ENCODE results near the gene KDM7A. TPM values are rescaled to one million over a fixed set of nuclear protein-coding genes. Genes with fewer than 3 reads are reported as not detected.

Gene KDM7A
- total RNA-seq, 1 experiment from 2014 or later: 11.7 TPM

- POLR2A ChIA-PET (ENCODE audit: low non-redundant PET): no interaction called here
- no TSS peak for BruUV-seq (replicated peaks)
- no peak overlapping the region for H3K27ac ChIP-seq (ENCODE audit: low read depth, low read length, poor library complexity, severe bottlenecking)
- no peaks in the 10 kb centered on the region for H3K4me1 ChIP-seq (ENCODE audit: insufficient read depth, low read length, poor library complexity, severe bottlenecking)
- H3K4me3 ChIP-seq (ENCODE audit: low read depth, low read length, poor library complexity, severe bottlenecking): no peak overlapping the region
- no peak for DNase-seq (ENCODE audit: low spot score)
- TF ChIP-seq EZH2 (IDR thresholded peaks at IDR 0.05; ENCODE audit: borderline replicate concordance, low read depth, low read length, poor library complexity, severe bottlenecking): no peak
- TF ChIP-seq, protein P1, sequence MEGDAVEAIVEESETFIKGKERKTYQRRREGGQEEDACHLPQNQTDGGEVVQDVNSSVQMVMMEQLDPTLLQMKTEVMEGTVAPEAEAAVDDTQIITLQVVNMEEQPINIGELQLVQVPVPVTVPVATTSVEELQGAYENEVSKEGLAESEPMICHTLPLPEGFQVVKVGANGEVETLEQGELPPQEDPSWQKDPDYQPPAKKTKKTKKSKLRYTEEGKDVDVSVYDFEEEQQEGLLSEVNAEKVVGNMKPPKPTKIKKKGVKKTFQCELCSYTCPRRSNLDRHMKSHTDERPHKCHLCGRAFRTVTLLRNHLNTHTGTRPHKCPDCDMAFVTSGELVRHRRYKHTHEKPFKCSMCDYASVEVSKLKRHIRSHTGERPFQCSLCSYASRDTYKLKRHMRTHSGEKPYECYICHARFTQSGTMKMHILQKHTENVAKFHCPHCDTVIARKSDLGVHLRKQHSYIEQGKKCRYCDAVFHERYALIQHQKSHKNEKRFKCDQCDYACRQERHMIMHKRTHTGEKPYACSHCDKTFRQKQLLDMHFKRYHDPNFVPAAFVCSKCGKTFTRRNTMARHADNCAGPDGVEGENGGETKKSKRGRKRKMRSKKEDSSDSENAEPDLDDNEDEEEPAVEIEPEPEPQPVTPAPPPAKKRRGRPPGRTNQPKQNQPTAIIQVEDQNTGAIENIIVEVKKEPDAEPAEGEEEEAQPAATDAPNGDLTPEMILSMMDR (conservative IDR thresholded peaks at IDR 0.05; ENCODE audit: low read depth, low read length): no peak
- no peaks in the 10 kb centered on the region for H3K9me3 ChIP-seq (ENCODE audit: low read depth, low read length, poor library complexity, severe bottlenecking)
- H3K36me3 ChIP-seq (ENCODE audit: insufficient read depth, low read length, poor library complexity, severe bottlenecking): no peaks in the 10 kb centered on the region
- CTCF ChIA-PET: interaction anchor here (0.5 kb wide), 1 partner anchor 82 kb away, joined by 6 read pairs; no protein-coding TSS in a partner anchor
- H3K27me3 ChIP-seq (replicated peaks; ENCODE audit: insufficient read depth, low read depth, low read length, poor library complexity): no peaks in the 10 kb centered on the region
- intact Hi-C loops (cut with micrococcal nuclease; ENCODE audit: unreplicated experiment): no loop called here
Measured at GRCh38 chr7:140048989-140049338, 127.8 kb downstream of the KDM7A start.

DNA sequence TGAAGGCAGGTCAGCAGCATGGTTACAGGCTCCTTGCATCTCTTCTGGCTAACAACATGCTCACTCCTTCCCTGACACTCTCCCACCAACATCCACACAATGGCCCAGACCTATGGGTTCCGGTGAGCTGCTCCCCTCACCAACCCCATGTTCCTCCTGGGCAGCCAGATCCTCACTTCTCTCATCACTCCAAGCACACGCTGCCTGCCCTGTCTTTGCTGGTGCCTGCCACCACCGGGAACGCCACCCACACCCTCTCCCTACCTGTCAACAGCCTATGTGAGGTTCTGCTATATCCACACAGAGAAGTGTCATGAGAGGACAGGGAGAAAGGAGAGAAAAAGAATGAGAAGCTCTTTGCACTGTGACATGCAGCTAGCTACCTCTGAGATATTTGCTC is 128.6 kb downstream of the KDM7A start:
- Histone ChIP-seq H3K27me3 (replicated peaks; ENCODE audit: insufficient read depth, low read depth, low read length, poor library complexity) (no peaks in the 10 kb centered on the region), H3K27ac (ENCODE audit: low read depth, low read length, poor library complexity, severe bottlenecking) (no peak overlapping the region), H3K9me3 (ENCODE audit: low read depth, low read length, poor library complexity, severe bottlenecking) (no peaks in the 10 kb centered on the region), H3K4me1 (ENCODE audit: insufficient read depth, low read length, poor library complexity, severe bottlenecking) (no peaks in the 10 kb centered on the region), H3K4me3 (ENCODE audit: low read depth, low read length, poor library complexity, severe bottlenecking) (no peak overlapping the region), H3K36me3 (ENCODE audit: insufficient read depth, low read length, poor library complexity, severe bottlenecking) (no peaks in the 10 kb centered on the region)
- DNase-seq (ENCODE audit: low spot score): no peak
- ChIA-PET CTCF (no interaction called here), POLR2A (ENCODE audit: low non-redundant PET) (no interaction called here)
- intact Hi-C loops (cut with micrococcal nuclease; ENCODE audit: unreplicated experiment): no loop called here
- TF ChIP-seq, protein P1 (conservative IDR thresholded peaks at IDR 0.05; ENCODE audit: low read depth, low read length): no peak
- no peak for TF ChIP-seq EZH2 (IDR thresholded peaks at IDR 0.05; ENCODE audit: borderline replicate concordance, low read depth, low read length, poor library complexity, severe bottlenecking)
- BruUV-seq (replicated peaks): no TSS peak

- H3K4me3 ChIP-seq (ENCODE audit: low read depth, low read length, poor library complexity, severe bottlenecking): no peak overlapping the region
- no peaks in the 10 kb centered on the region for H3K9me3 ChIP-seq (ENCODE audit: low read depth, low read length, poor library complexity, severe bottlenecking)
- intact Hi-C loops (cut with micrococcal nuclease; ENCODE audit: unreplicated experiment): no loop called here
- no TSS peak for BruUV-seq (replicated peaks)
- no peak for DNase-seq (ENCODE audit: low spot score)
- H3K27me3 ChIP-seq (replicated peaks; ENCODE audit: insufficient read depth, low read depth, low read length, poor library complexity): no peaks in the 10 kb centered on the region
- ChIA-PET POLR2A (ENCODE audit: low non-redundant PET) (no interaction called here), CTCF (no interaction called here)
- no peaks in the 10 kb centered on the region for H3K36me3 ChIP-seq (ENCODE audit: insufficient read depth, low read length, poor library complexity, severe bottlenecking)
- no peak overlapping the region for H3K27ac ChIP-seq (ENCODE audit: low read depth, low read length, poor library complexity, severe bottlenecking)
- no peaks in the 10 kb centered on the region for H3K4me1 ChIP-seq (ENCODE audit: insufficient read depth, low read length, poor library complexity, severe bottlenecking)
- no peak for TF ChIP-seq EZH2 (IDR thresholded peaks at IDR 0.05; ENCODE audit: borderline replicate concordance, low read depth, low read length, poor library complexity, severe bottlenecking)
- TF ChIP-seq, protein P1 (conservative IDR thresholded peaks at IDR 0.05; ENCODE audit: low read depth, low read length): no peak
Measured at GRCh38 chr7:140047197-140047596, 129.6 kb downstream of the KDM7A start.
